HepG2 (cell line): ENCODE results near the gene TBX6. TPM values are rescaled to one million over a fixed set of nuclear protein-coding genes. Genes with fewer than 3 reads are reported as not detected.

ENCODE experiments used
- FOXP4 ChIP-seq: sonication (generic); formaldehyde crosslinking; IDR thresholded peaks from 2 replicates; pipeline ENCODE4 v1.4.0; 2020; ENCODE audit warnings: missing genetic modification reagents
- GABPA ChIP-seq, 2 experiments: IDR thresholded peaks; 2 replicates each; pipeline ENCODE4 v1.6.1; 2011 to 2016; ENCODE audit warnings: low read depth in 2 of 2, low read length in 1 of 2, missing biosample characterization in 1 of 2, missing genetic modification characterization in 1 of 2
- GRHL1 ChIP-seq: sonication (generic); formaldehyde crosslinking; conservative IDR thresholded peaks from 2 replicates; pipeline ENCODE4 v1.8.0; 2022; ENCODE audit warnings: missing genetic modification reagents
- HCFC1 ChIP-seq: fragments of 150-350 bp; IDR thresholded peaks from 2 replicates; pipeline ENCODE4 v1.6.1; 2014; ENCODE audit warnings: low read depth, low read length
- KLF9 ChIP-seq: IDR thresholded peaks from 2 replicates; pipeline ENCODE4 v1.6.1; 2016; ENCODE audit warnings: low read depth
- MNT ChIP-seq: fragments of 450-650 bp; IDR thresholded peaks from 2 replicates; pipeline ENCODE4 v1.6.1; 2016
- MXD3 ChIP-seq: IDR thresholded peaks from 2 replicates; pipeline ENCODE4 v1.6.1; 2016; ENCODE audit warnings: mild to moderate bottlenecking, missing biosample characterization, missing genetic modification reagents
- NR2F6 ChIP-seq, 2 experiments: IDR thresholded peaks; 2 replicates each; pipeline ENCODE4 v1.6.1; 2016; ENCODE audit warnings: antibody characterized with exemption in 1 of 2, mild to moderate bottlenecking in 1 of 2
- RFX1 ChIP-seq: fragments of 450-650 bp; IDR thresholded peaks from 2 replicates; pipeline ENCODE4 v1.6.1; 2017
- ZBTB43 ChIP-seq: sonication (generic); formaldehyde crosslinking; conservative IDR thresholded peaks from 2 replicates; pipeline ENCODE4 v1.4.0; 2020; ENCODE audit warnings: missing genetic modification reagents
- ZFP91 ChIP-seq: sonication (generic); formaldehyde crosslinking; IDR thresholded peaks from 2 replicates; pipeline ENCODE4 v1.9.0; 2022; ENCODE audit warnings: missing genetic modification reagents, mild to moderate bottlenecking, borderline replicate concordance
- ZMYM4 ChIP-seq: sonication (generic); formaldehyde crosslinking; IDR thresholded peaks from 2 replicates; pipeline ENCODE4 v1.8.1; 2023; ENCODE audit warnings: mild to moderate bottlenecking, missing genetic modification reagents
- ZNF276 ChIP-seq: sonication (generic); formaldehyde crosslinking; IDR thresholded peaks from 2 replicates; pipeline ENCODE4 v1.4.0; 2020; ENCODE audit warnings: mild to moderate bottlenecking, low read depth, missing genetic modification reagents
- ZNF350 ChIP-seq: sonication (generic); formaldehyde crosslinking; IDR thresholded peaks from 2 replicates; pipeline ENCODE4 v1.4.0; 2020; ENCODE audit warnings: mild to moderate bottlenecking, low read depth, missing genetic modification reagents, borderline replicate concordance
- ZNF382 ChIP-seq: sonication (generic); formaldehyde crosslinking; IDR thresholded peaks from 2 replicates; pipeline ENCODE4 v1.5.0; 2020; ENCODE audit warnings: missing genetic modification reagents, mild to moderate bottlenecking, borderline replicate concordance
- ZNF484 ChIP-seq: sonication (generic); formaldehyde crosslinking; IDR thresholded peaks from 2 replicates; pipeline ENCODE4 v1.5.1; 2020; ENCODE audit warnings: mild to moderate bottlenecking, low read depth, missing genetic modification reagents, borderline replicate concordance
- ZNF550 ChIP-seq: sonication (generic); formaldehyde crosslinking; IDR thresholded peaks from 2 replicates; pipeline ENCODE4 v1.4.0; 2020; ENCODE audit warnings: mild to moderate bottlenecking, missing genetic modification reagents, borderline replicate concordance
- polyA plus RNA-seq, 8 experiments: library from polyadenylated mRNA; depleted of rRNA in 3 of 8; stranded (reverse) in 7 of 8; unstranded in 1 of 8; fragments of >200 nt; fragmentation: Illumina TruSeq in 4 of 8; extraction: Trizol in 4 of 8; gene quantifications; 2 replicates each; pipeline versions ENCODE4 v1.2.1 to v1.2.3, GENCODE V29; 2011 to 2016; ENCODE audit warnings: low read depth in 4 of 8, missing spikeins in 1 of 8, mixed read lengths in 1 of 8; ENCODE audit not compliant: insufficient read depth in 1 of 8
- total RNA-seq, 5 experiments: library from RNA; depleted of rRNA; stranded (reverse); fragments of >200 nt; fragmentation: Illumina TruSeq; extraction: Trizol; gene quantifications; 2 replicates each; pipeline ENCODE4 v1.2.3, GENCODE V29; 2016; ENCODE audit warnings: low read depth in 1 of 5

TBX6 gene
- total and polyA plus RNA-seq, 2 of the 13 experiments (the other 11 are each of a cell fraction or from before 2014, with no cell fraction given): 0.24 to 0.42 TPM

DNA sequence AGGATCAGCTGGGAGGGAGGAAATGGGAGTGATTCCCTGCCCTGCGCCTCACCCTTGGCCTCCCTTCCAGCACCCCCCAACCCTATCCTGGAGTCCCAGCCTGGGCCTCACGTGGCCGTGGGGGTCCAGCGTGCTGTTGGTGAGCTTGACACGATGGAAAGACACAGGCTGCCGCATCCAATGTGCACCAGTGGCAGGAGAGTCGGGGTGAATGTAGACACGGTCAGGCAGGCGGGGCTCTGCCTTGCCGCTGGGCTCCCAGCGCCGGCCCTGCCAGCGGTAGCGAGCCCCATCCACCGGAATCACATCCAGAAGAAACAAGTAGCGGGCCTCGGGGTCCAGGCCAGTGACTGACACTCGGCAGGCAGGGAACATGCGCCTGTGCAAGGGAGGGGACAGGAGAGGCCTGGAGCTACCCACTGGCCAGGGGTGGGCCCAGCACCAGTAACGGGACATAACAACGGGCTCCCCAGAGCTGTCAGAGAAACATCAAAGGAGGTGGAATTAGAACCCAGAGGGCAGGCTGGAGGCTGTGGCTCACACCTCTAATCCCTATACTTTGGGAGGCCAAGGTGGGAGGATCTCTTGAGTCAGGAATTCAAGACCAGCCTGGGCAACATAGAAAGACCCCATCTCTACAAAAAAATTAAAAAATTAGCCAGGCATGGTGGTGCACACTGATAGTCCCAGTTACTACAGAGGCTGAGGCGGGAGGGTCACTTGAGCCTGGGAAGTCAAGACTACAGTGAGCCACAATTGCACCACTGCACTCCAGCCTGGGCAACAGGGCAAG lies 2.7 kb downstream of the TBX6 start (continued):
- no peak for TF ChIP-seq NR2F6 (IDR thresholded peaks at IDR 0.05)
- TF ChIP-seq NR2F6 (CRISPR knock-in tag; IDR thresholded peaks at IDR 0.05): no peak
- no peak for TF ChIP-seq ZNF276 (CRISPR knock-in tag)
- no peak for TF ChIP-seq RFX1
- no peak for TF ChIP-seq MXD3 (CRISPR knock-in tag)
- TF ChIP-seq FOXP4 (CRISPR knock-in tag): 0 out of 2 replicates have a peak, but pooled peaks have one; percentile 19
- TF ChIP-seq ZNF484 (CRISPR knock-in tag): no peak
- no peak for TF ChIP-seq GABPA (IDR thresholded peaks at IDR 0.05; ENCODE audit: low read depth, low read length)
- TF ChIP-seq GABPA (CRISPR knock-in tag; IDR thresholded peaks at IDR 0.05; ENCODE audit: low read depth): no peak
- TF ChIP-seq ZNF350 (CRISPR knock-in tag): no peak
- TF ChIP-seq GRHL1: no peak
- no peak for TF ChIP-seq ZBTB43 (CRISPR knock-in tag)
- 0 out of 2 replicates have a peak, but pooled peaks have one; percentile 37 for TF ChIP-seq ZMYM4 (CRISPR knock-in tag)
- TF ChIP-seq ZFP91 (CRISPR knock-in tag): peak; percentile 57; the same call in 1 of the 2 replicates
- no peak for TF ChIP-seq MNT
- TF ChIP-seq KLF9: no peak
- no peak for TF ChIP-seq HCFC1
- no peak for TF ChIP-seq ZNF550 (CRISPR knock-in tag)
- no peak for TF ChIP-seq ZNF382 (CRISPR knock-in tag)
